Measurements from ENCODE around the gene FGF12. TPM values are rescaled to one million over a fixed set of nuclear protein-coding genes. Genes with fewer than 3 reads are reported as not detected.

FGF12 gene
- total and polyA plus RNA-seq, 7 donors = 0.25 to 0.87 (median 0.71) TPM

DNA sequence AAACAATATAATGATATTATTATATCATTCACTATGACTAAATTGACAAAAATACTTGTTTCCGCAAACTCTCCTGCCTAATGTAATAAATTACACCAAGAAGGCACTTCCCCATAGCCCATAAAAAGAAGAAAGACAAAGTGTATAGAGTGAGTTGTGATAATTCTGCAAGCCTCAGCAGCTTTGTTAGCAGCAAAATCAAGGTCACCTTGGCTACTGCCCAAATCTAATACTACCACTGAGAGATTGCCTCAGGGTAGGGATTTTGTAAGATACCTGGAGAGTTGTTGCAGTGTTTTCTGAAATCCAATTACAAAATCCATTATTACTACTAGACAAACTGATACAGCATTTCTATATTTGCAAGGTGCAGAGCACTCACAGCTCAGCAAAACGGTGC, 503.5 kb downstream of the FGF12 start:
- intact Hi-C loops (cut with DNase I) = no loop called here
- Histone ChIP-seq H3K27me3 (ENCODE audit: insufficient read depth in 3 of 3, low read length in 2 of 3) (no peaks in the 10 kb centered on the region), H3K36me3 (ENCODE audit: insufficient read depth in 1 of 2, low read depth in 1 of 2) (no peaks in the 10 kb centered on the region), H3K4me3 (no peak overlapping the region), H3K9me3 (no peaks in the 10 kb centered on the region), H3K27ac (no peak overlapping the region), H3K4me1 (no peaks in the 10 kb centered on the region)
- 84 to 94% (median 91%) methylated on average over 2 of the region's 2 CpGs for WGBS, 3 donors
- TF ChIP-seq, protein P1, sequence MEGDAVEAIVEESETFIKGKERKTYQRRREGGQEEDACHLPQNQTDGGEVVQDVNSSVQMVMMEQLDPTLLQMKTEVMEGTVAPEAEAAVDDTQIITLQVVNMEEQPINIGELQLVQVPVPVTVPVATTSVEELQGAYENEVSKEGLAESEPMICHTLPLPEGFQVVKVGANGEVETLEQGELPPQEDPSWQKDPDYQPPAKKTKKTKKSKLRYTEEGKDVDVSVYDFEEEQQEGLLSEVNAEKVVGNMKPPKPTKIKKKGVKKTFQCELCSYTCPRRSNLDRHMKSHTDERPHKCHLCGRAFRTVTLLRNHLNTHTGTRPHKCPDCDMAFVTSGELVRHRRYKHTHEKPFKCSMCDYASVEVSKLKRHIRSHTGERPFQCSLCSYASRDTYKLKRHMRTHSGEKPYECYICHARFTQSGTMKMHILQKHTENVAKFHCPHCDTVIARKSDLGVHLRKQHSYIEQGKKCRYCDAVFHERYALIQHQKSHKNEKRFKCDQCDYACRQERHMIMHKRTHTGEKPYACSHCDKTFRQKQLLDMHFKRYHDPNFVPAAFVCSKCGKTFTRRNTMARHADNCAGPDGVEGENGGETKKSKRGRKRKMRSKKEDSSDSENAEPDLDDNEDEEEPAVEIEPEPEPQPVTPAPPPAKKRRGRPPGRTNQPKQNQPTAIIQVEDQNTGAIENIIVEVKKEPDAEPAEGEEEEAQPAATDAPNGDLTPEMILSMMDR (IDR thresholded peaks at IDR 0.05) = no peak
- DNase-seq = no peak
- ATAC-seq = no peak

DNA sequence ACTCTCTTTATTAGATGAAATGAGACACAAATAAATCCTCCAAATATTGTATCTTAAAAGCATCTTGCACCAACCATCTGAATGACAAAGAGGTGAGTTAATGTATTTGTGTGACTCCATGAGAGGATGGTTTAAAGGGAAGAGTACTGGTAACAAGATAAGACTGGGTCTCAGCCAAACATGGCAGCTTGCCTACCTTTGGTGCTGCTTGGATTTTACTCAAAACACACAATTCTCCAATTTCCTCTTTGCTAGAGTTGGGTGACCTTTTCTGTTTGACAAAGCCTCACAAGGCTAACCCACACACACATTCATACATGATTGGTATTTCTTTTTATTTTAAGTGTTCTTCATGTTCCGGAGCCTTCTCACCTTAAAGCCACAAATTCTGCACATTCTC, 506.4 kb downstream of the FGF12 start:
- Histone ChIP-seq H3K27me3 (ENCODE audit: insufficient read depth in 3 of 3, low read length in 2 of 3) (no peaks in the 10 kb centered on the region), H3K9me3 (no peaks in the 10 kb centered on the region), H3K36me3 (ENCODE audit: insufficient read depth in 1 of 2, low read depth in 1 of 2) (no peaks in the 10 kb centered on the region), H3K27ac (no peak overlapping the region), H3K4me3 (no peak overlapping the region), H3K4me1 (no peaks in the 10 kb centered on the region)
- intact Hi-C loops (cut with DNase I) = no loop called here
- TF ChIP-seq, protein P1 (IDR thresholded peaks at IDR 0.05) = no peak
- 96 to 97% (median 97%) methylated on average over 1 of the region's 1 CpG for WGBS, 3 donors
- no peak for ATAC-seq
- DNase-seq = no peak

DNA sequence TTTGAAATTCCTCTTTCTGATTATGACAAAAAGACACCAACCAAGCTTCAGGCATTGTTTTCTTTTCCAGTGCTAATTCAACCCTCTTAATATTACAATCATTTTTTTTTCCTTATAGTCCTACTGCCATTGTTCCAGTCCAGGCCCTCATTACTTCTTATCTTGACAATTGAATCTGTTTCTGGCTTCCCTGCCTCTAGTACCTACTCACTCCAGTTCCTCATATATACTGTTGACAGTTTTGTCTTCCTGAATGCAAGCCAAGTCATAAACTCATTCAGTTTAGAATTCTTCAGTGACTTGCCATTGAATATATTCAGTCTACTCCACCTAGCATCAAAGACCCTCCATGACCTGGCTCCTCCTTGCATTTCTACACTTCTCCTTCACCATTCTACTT, 507.4 kb downstream of the FGF12 start:
- Histone ChIP-seq H3K36me3 (ENCODE audit: insufficient read depth in 1 of 2, low read depth in 1 of 2) (no peaks in the 10 kb centered on the region), H3K27ac (no peak overlapping the region), H3K4me3 (no peak overlapping the region), H3K9me3 (no peaks in the 10 kb centered on the region), H3K27me3 (ENCODE audit: insufficient read depth in 3 of 3, low read length in 2 of 3) (no peaks in the 10 kb centered on the region), H3K4me1 (no peaks in the 10 kb centered on the region)
- DNase-seq (no peak), ATAC-seq (no peak)
- TF ChIP-seq, protein P1 (IDR thresholded peaks at IDR 0.05) = no peak
- intact Hi-C loops (cut with DNase I) = no loop called here

DNA sequence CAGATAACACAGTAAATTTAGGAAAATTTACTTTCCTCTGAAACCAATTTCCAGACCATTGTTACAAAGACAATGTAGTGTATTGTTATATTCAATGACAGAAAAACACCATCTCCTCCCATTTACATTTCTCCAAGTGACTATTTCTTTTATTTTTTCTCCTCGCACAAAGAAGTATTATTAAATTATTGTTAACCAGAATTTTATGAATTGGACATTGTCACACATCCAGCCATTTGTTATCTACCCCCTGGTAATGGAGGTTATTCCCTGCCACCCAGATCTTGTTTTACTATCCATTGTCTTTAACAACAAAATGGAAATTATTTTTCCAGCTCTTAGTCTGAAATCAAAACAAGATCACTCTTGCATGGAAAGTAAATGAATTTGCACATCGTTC, 511.3 kb downstream of the FGF12 start:
- TF ChIP-seq, protein P1 (IDR thresholded peaks at IDR 0.05) = no peak

DNA sequence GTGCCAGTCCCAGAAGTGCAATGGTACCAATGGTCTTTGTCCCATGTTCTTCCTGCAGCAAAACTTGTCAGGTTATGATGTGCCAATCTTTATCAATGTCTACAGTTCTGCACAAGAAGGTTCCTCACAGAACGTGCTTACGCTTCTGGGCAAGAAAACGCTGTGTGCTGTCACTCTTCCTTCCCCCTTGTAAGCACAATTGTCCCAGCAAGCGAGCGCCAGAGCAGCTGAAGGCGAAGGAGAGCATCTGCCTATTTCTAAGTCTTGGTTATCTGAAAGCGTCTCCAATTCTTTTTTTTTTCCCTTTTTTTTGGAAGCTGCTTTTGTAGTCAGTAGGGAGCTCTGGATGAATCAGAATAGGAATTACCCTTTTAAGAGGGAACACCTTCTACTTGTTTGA, 514.4 kb downstream of the FGF12 start:
- no peak overlapping the region for H3K27ac ChIP-seq
- ATAC-seq (no peak), DNase-seq (no peak)
- TF ChIP-seq, protein P1 (IDR thresholded peaks at IDR 0.05) = no peak
- WGBS, 3 donors = 64 to 72% (median 72%) methylated on average over 7 of the region's 7 CpGs
- H3K4me1 ChIP-seq = no peaks in the 10 kb centered on the region
- H3K27me3 ChIP-seq (ENCODE audit: insufficient read depth in 3 of 3, low read length in 2 of 3) = no peaks in the 10 kb centered on the region
- intact Hi-C loops (cut with DNase I) = no loop called here
- H3K9me3 ChIP-seq = no peaks in the 10 kb centered on the region
- H3K36me3 ChIP-seq (ENCODE audit: insufficient read depth in 1 of 2, low read depth in 1 of 2) = no peaks in the 10 kb centered on the region
- no peak overlapping the region for H3K4me3 ChIP-seq

More for the DNA sequence above, 511.3 kb downstream of the FGF12 start:
- Histone ChIP-seq H3K9me3 (no peaks in the 10 kb centered on the region), H3K4me1 (no peaks in the 10 kb centered on the region), H3K27ac (no peak overlapping the region), H3K4me3 (no peak overlapping the region), H3K36me3 (ENCODE audit: insufficient read depth in 1 of 2, low read depth in 1 of 2) (no peaks in the 10 kb centered on the region), H3K27me3 (ENCODE audit: insufficient read depth in 3 of 3, low read length in 2 of 3) (no peaks in the 10 kb centered on the region)
- WGBS, 3 donors = 95 to 96% (median 95%) methylated on average over 2 of the region's 2 CpGs
- DNase-seq (no peak), ATAC-seq (no peak)
- intact Hi-C loops (cut with DNase I) = no loop called here

Measured in psoas muscle (tissue), 8 donors.